Astrocyte of the hippocampus (primary cell): ENCODE data around the gene DHRS7B.
"Not testable (repeated sequence)": the region's sequence is repeated elsewhere in the genome, so short reads cannot be mapped to it uniquely, and the experiment has no call there.

Experiments
- DNase-seq: peaks from one replicate; pipeline ENCODE4 v3.0.0; 2011; ENCODE audit warnings: low read depth, low spot score

The DHRS7B gene

GRCh38 chr17:21209511-21210175 lies 82.9 kb downstream of the DHRS7B start:
- DNase-seq = no peak

DNA sequence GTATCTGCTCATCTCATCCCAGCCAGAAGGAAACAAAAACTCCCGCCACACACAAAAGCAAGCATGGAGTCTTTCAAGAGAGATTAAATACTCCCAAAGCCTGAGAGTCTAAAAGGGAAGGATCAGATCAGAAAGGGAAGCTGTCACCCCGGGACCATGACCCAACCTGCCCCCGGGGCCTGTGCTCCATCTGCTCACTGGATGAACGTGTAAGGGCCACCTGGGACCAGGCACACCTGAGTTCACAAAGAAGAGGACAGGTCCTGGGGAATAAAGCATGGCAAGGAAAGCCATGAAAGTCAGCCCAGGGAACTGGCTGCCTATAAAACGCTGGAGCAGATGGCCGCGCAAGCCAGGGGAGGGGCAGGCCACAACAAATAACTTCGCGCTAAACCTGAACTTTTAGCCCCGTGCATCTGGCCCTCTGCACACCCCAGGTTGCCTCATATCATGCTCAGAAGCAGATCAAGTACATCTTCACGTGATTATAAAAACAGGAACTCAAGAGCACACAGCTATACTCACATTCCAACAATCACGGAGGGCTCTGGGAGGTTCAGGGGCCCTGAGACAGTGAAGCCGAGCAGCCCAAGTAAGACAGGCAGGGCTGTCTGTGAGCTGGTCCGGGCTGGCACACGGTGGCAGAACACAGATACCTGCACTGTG lies 83.8 kb downstream of the DHRS7B start:
- no peak for DNase-seq

DNA sequence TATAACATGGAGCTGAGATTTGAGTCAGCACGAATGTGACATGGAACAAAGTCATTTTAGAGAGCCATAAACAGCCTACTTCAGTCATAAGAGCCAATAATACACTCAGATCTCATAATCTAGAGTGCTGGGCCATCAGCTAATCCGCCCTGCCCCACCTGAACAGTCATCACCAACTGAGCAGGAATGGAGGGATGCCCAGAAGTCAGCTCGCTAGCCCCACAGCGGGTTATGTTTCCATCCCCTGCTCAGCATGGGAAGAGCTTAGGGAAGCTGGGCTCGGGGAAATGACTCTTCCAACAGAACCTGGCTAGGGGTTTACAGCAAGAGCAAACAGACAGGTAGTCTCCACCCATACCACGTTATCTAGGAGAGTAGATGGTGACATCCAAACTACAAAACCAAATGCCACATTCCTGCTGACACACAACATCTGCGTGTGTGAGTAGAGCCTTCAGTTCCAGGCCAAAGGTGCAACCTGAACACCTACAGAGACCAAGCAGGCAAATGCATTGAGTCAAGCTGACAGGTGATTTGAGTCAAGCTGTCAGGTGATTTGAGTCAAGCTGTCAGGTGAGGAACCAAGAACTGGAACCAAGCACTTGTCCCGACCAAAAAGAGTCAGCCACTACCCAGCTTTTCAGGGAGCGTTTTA lies 85.2 kb downstream of the DHRS7B start:
- DNase-seq = no peak

GRCh38 chr17:21212826-21213637 lies 86.3 kb downstream of the DHRS7B start:
- no peak for DNase-seq

- peak; percentile 65 for DNase-seq
Observed at GRCh38 chr17:21213638-21214014, 86.9 kb downstream of the DHRS7B start.

DNA sequence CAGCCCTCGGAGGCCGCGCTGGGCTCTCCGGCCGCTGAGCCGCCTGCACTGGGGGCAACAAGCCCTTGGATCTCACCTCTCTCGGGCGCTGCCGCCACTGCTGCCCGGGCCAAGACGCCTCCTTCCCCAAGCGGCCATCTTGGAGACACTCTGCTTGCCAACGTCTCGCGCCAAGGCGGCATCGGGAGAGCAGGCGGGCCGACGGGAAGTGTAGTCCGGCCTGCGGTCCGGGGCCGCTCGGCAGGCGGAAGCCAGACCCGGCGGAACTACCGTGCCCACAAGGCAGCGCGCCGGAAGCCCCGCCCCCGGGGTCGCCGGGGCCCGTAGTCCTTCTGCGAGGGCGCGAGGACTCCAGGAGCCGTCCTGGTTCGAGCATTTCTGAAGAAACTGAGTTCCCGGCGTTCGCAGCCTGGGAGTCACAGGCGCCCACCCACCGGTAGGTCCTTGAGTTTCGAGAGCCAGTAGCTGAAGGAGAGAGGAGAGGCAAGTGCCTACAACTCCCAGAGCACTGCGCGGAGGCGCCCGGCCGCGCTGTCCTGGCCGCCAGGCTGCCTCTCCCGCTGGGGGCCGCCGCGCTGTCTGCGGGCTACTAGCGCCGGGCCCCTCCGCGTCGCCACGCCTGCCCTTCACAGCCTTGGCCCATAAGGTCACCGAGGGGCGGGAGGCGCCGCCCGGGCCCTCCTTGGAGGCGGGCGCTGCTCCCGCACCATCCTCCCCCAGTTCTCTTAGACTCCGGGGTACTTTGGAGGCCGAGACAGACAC lies 87.4 kb downstream of the DHRS7B start, which contains the start of gene TMEM11:
Gene TMEM11, minus strand, starts transcription at position 147 of the 762 bp plus-strand sequence. Its CDS starts 9 bp downstream, at position 138.
- DNase-seq = peak; percentile 99

DNA sequence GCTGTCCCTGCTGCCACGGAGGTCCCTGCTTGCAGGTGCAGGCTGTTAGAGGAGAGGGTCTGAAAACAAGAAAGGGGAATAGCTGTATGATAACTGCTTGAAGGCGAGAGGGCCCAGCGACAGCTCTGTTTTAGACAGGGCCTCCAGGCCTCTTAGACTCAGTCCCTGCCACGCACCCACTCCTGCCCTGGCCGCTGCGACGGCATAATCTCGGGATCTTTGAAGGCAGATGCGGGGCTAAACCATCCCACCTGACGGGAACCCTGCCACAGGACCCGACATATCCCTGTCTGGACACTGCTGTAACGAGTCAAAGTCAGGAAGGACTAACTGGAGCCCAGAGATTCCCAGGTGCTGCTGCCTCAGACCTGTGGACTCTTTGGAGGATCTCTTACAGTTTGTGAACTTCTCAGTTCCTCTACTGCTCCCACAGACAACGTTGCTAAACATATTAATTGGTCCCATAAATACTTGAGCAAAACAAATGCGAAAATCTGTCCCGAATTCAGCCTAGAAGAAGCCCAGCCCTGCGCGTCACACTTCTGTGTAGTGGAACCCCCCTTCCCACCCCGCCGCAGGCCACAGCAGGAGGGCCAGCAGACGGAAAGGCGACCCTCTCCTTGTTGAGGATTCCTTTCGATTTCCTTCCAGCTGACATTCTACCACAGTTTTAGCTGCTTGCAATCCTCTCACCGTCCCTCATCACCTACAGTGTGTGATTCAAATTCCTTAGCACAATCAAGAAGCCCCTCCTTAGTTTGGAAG lies 88.2 kb downstream of the DHRS7B start:
- DNase-seq = peak; percentile 52

DNA sequence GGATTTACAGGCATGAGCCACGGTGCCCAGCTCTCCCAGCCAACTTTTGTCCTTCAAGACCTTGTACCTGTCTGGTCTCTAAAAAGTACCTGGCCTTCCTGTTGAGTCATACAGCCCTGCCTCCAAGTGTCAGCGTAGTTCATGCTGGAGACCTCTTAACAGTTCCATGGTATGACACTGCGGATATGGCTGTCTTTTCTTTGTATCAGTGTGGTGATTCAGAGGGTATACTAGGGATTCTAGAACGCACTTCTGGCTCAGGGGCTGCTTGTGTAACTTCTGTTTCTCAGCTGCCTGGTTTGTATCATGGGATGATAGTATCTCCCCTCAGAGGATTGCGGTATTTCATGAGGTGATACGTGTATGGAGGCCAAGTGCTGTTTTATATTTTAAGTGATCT lies 89.2 kb downstream of the DHRS7B start:
- peak; percentile 22 for DNase-seq

DNA sequence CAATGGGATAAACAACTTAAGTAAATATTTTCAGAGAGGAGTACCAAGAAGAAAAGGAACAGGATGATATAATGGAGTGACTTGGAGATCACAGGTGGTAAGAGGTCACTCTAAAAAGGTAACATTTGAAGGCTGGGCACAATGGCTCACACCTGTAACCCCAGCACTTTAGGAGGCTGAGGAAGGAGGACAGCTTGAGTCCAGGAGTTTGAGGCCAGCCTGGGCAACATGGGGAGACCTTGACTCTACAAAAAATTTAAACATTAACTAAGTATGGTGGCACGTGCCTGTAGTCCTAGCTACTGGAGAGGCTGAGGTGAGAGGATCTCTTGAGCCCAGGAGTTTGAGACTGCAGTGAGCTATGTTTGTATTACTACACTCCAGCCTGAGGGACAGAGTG lies 90.6 kb downstream of the DHRS7B start:
- no peak for DNase-seq

DNA sequence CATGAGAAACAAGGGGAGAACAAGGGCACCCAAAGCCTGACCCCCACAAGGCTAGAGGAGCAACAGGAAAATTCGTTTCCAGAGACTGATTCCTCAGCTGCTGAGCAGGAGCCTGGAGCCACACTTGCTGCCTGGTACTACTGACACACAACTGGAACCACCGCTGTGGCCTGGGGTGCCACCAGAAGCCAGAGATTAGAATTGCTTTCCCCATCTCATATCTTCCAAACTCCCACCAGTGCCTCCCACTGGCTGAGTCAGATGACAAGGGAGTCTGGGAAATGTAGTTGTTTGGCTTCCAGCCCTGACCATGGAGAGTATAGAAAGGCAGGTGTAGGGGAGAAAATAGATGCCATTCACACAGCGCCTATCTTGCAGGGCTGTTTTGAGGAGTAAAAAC lies 91.3 kb downstream of the DHRS7B start:
- DNase-seq = no peak

GRCh38 chr17:21218831-21219380 lies 92.1 kb downstream of the DHRS7B start:
- no peak for DNase-seq

- no peak for DNase-seq
Observed at GRCh38 chr17:21223086-21223485, 96.3 kb downstream of the DHRS7B start.

DNA sequence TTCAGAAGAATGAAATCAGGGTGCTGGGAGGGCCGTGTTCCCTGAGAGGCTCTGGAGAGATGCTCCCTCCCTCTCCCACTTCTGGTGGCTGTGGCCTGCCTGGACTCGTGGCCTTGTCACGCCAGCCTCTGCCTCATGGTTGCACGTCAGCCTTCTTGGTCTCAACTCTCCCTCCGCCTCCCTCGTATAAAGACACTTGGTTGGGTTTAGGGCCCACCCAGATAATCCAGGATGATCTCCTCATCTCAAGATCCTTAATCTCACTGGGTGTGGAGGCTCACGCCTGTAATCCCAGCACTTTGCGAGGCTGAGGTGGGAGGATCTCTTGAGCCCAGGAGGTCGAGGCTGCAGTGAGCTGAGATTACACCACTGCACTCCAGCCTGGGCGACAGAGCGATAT lies 100.5 kb downstream of the DHRS7B start:
- not testable (repeated sequence) for DNase-seq

GRCh38 chr17:21228111-21228510 lies 101.3 kb downstream of the DHRS7B start:
- no peak for DNase-seq

- DNase-seq = no peak
Observed at GRCh38 chr17:21228845-21229244, 102.1 kb downstream of the DHRS7B start.

DNA sequence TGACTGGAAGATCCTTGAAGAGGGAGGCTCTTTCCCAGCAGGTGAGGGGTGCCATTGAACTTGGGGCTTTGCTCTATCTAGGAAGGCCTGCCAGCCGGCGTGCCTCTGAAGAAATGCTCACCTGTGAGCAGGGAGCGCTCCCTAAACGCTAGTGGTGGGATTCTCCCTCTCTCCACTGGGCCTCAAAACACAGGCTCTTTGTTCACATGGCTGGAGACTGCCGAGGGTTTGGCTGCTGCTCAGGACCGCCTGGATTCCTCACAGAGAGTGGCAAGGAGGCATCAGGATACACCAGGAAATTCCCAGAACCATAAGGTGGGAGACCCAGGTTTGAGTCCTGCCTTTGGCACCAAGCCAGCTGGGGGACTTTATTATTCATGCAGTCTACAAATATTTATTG lies 104.8 kb downstream of the DHRS7B start:
- no peak for DNase-seq

DNA sequence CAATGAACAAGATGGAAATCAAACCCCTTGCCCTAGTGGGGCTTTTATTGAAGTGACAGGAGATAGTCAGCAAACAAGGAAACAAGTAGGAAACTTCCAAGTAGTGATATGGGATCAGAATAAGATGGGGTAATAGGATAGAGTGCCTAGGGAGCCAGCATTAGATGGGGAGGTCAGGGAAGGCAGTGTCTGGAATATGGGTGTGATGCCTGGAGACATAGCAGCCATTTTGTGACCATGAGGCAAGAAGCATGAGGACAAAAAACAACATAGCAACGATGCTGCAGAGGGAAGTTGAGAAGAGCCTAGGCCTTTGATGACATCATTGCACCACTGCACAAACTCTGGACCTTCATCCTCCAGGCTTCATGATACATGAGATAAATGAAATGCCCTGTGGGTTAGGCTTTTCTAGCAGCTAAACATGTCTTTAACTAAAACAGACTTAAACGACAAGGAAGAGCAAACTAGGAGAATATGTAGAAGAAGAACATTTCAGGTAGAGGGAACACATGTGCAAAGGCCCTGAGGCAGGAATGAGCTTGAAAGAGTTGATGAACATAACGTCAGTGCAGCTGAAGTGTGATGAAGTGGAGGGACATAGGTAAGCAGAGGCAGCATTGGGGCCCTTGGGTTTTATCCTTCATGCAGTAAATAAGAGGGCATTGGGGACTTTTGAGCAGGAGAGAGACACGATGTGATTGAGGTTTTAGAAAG lies 105.4 kb downstream of the DHRS7B start:
- DNase-seq = no peak

DNA sequence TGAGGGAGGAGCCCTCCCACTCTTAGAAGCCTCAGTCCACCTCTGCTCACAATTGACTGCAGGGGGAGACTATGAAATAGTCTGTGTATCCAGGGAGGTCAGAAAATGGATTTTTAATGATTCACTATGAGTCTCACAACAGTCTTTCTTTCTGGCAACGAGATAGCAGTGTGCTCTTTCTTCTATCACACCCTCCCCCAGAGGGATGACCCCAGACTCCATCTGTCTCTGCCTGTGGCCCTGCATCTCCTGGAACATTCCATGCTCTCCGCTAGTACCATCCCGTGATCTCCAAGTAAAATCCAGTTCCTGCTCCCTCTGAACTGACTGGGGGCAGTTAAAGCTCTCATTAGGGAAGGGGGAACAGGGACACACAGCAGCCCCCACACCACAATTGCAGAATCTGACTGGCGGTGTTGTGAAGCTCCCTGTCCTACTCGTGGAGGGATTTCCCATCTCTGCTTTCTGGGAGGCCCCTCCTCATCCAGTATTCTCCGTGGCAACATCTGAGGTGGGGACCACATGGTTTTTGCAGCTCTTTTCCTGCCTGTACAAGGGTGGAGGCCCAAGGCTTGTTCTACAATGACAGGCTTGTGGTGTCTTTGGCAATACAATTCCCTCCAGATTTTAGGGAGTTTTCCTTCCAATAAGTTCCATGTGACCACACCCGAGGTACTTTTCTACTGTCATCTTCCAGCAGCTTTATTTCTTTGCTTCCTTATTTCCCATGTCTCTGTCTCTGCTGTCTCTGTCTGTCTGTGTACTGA lies 107.0 kb downstream of the DHRS7B start:
- DNase-seq = no peak

GRCh38 chr17:21235921-21236320 lies 109.2 kb downstream of the DHRS7B start:
- DNase-seq = no peak
